Neuronal stem cell (in vitro differentiated cells): ENCODE data around the gene REXO1.

Experiments used
- DNase-seq: peaks from one replicate; pipeline ENCODE4 v3.0.0-alpha.2; 2013; ENCODE audit warnings: low spot score
- H2AFZ ChIP-seq: one replicate; pipeline ENCODE4 v1.6.1; 2013; ENCODE audit warnings: mild to moderate bottlenecking, low read length, inconsistent platforms
- H2AK5ac ChIP-seq: 2 replicates; pipeline ENCODE4 v1.6.1; 2013; ENCODE audit warnings: low read depth, mild to moderate bottlenecking, inconsistent platforms, low read length, moderate library complexity, mixed read lengths
- H2BK120ac ChIP-seq: 2 replicates; pipeline ENCODE4 v1.6.1; 2013; ENCODE audit warnings: low read depth, mild to moderate bottlenecking, inconsistent platforms, low read length, moderate library complexity, mixed read lengths
- H2BK12ac ChIP-seq: one replicate; pipeline ENCODE4 v1.6.1; 2013; ENCODE audit warnings: low read length, inconsistent platforms
- H2BK15ac ChIP-seq: 2 replicates; pipeline ENCODE4 v1.6.1; 2013; ENCODE audit warnings: mild to moderate bottlenecking, low read length, inconsistent platforms, mixed read lengths
- H2BK5ac ChIP-seq: one replicate; pipeline ENCODE4 v1.6.1; 2013; ENCODE audit warnings: inconsistent platforms, mild to moderate bottlenecking, low read length, moderate library complexity
- H3K14ac ChIP-seq: one replicate; pipeline ENCODE4 v1.6.1; 2013; ENCODE audit warnings: low read length, inconsistent platforms
- H3K18ac ChIP-seq: 2 replicates; pipeline ENCODE4 v1.6.1; 2013; ENCODE audit warnings: low read length, inconsistent platforms
- H3K23ac ChIP-seq: 2 replicates; pipeline ENCODE4 v1.6.1; 2013; ENCODE audit warnings: low read depth, mild to moderate bottlenecking, mixed read lengths, low read length, inconsistent platforms; ENCODE audit not compliant: poor library complexity
- H3K27ac ChIP-seq: replicated peaks from 3 replicates; pipeline ENCODE4 v1.5.1; 2013; ENCODE audit warnings: low read length, inconsistent platforms
- H3K27me3 ChIP-seq, 3 experiments: 2 replicates each; pipeline ENCODE4 v1.6.1; 2013; ENCODE audit warnings: low read length in 3 of 3, mild to moderate bottlenecking in 2 of 3, inconsistent platforms in 1 of 3, low read depth in 1 of 3, mixed read lengths in 1 of 3, moderate library complexity in 1 of 3; ENCODE audit not compliant: control insufficient read depth in 3 of 3, insufficient read depth in 3 of 3
- H3K36me3 ChIP-seq, 2 donors: replicated peaks in 1 of 2; 2 replicates each; pipeline ENCODE4 v1.6.1; 2013; ENCODE audit warnings: low read length in 2 of 2; ENCODE audit not compliant: control insufficient read depth in 2 of 2, insufficient read depth in 2 of 2
- H3K4ac ChIP-seq: 2 replicates; pipeline ENCODE4 v1.6.1; 2013; ENCODE audit warnings: inconsistent platforms, mild to moderate bottlenecking, low read length, moderate library complexity
- H3K4me1 ChIP-seq, 2 donors: 1 replicate in 1 of 2; 2 replicates in 1 of 2; pipeline ENCODE4 v1.6.1; 2013; ENCODE audit warnings: low read length in 2 of 2, low read depth in 1 of 2; ENCODE audit not compliant: control insufficient read depth in 2 of 2, insufficient read depth in 1 of 2
- H3K4me2 ChIP-seq: one replicate; pipeline ENCODE4 v1.6.1; 2013; ENCODE audit warnings: mild to moderate bottlenecking, low read length, inconsistent platforms; ENCODE audit not compliant: insufficient read depth, poor library complexity, severe bottlenecking
- H3K4me3 ChIP-seq, 2 donors: 2 replicates each; pipeline ENCODE4 v1.5.1; 2013; ENCODE audit warnings: low read length in 2 of 2, mild to moderate bottlenecking in 2 of 2, inconsistent platforms in 1 of 2, moderate library complexity in 1 of 2
- H3K79me1 ChIP-seq: one replicate; pipeline ENCODE4 v1.6.1; 2013; ENCODE audit warnings: low read depth, mild to moderate bottlenecking, inconsistent platforms, low read length, moderate library complexity
- H3K9ac ChIP-seq: one replicate; pipeline ENCODE4 v1.6.1; 2013; ENCODE audit warnings: mild to moderate bottlenecking, low read depth, low read length, inconsistent platforms; ENCODE audit not compliant: poor library complexity
- H3K9me3 ChIP-seq, 2 donors: replicated peaks in 1 of 2; 2 replicates each; pipeline versions ENCODE3 to v1.6.1; 2013; ENCODE audit warnings: low read length in 2 of 2, mild to moderate bottlenecking in 2 of 2, inconsistent platforms in 1 of 2, low read depth in 1 of 2, mixed read lengths in 1 of 2, moderate library complexity in 1 of 2; ENCODE audit not compliant: control insufficient read depth in 2 of 2, insufficient read depth in 1 of 2
- H4K8ac ChIP-seq: one replicate; pipeline ENCODE4 v1.6.1; 2013; ENCODE audit warnings: low read depth, mild to moderate bottlenecking, inconsistent platforms, low read length, moderate library complexity
- H4K91ac ChIP-seq: one replicate; pipeline ENCODE4 v1.6.1; 2013; ENCODE audit warnings: low read length, low read depth, mild to moderate bottlenecking, inconsistent platforms; ENCODE audit not compliant: poor library complexity
- WGBS, 2 donors: extraction: QIAGEN DNeasy Blood & Tissue Kit; methylation state at CpG; one replicate each; pipeline ENCODE4 v1.1.7; 2013; ENCODE audit warnings: missing lambda C conversion rate in 2 of 2, mixed read lengths in 1 of 2; ENCODE audit not compliant: insufficient read length in 2 of 2, insufficient replicate concordance in 1 of 2; ENCODE audit errors: extremely low coverage in 2 of 2; 5-methylcytosine and 5-hydroxymethylcytosine counted together

Gene REXO1

DNA sequence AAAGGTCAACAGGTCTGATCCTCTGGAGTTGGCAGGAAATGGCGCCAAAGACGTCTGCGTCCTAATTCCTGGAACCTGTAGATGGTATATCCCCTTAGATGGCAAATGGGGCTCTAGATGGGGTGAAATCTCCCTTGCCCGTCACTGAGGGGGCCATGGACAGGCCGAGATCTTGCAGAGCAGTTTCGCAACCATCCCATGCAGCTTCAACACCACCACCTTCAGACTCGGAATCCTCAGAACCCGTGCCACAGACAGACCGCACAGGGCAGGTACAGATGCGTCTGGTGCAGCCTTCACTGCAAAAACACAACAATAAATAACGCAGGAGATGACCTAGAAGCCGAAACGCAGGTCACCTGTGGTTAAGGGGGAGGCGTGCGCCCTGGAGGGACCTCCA lies 17.7 kb downstream of the REXO1 start:
- Histone ChIP-seq H3K4me3 (no peak overlapping the region), H3K27me3 (no peaks in the 10 kb centered on the region), H2AK5ac (no peak overlapping the region), H3K9me3 (peaks cover 0 to 1% of the 10 kb centered on the region in 2 donors), H3K27ac (no peak overlapping the region), H3K23ac (no peak overlapping the region), H4K91ac (no peak overlapping the region), H2AFZ (no peak overlapping the region), H2BK5ac (no peak overlapping the region), H2BK120ac (no peak overlapping the region), H3K18ac (no peak overlapping the region), H3K36me3 (peaks cover 9 to 42% of the 10 kb centered on the region in 2 donors), H4K8ac (no peak overlapping the region), H3K4me2 (no peak overlapping the region), H3K4me1 (peaks cover 3 to 11% of the 10 kb centered on the region in 2 donors), H3K4ac (no peak overlapping the region), H2BK15ac (no peak overlapping the region), H3K14ac (no peak overlapping the region), H3K79me1 (peaks cover 25% of the 10 kb centered on the region), H3K9ac (no peak overlapping the region), H2BK12ac (no peak overlapping the region)
- no peak for DNase-seq
- no CpG with 5 or more reads among the region's 15 CpGs for WGBS, 2 donors

DNA sequence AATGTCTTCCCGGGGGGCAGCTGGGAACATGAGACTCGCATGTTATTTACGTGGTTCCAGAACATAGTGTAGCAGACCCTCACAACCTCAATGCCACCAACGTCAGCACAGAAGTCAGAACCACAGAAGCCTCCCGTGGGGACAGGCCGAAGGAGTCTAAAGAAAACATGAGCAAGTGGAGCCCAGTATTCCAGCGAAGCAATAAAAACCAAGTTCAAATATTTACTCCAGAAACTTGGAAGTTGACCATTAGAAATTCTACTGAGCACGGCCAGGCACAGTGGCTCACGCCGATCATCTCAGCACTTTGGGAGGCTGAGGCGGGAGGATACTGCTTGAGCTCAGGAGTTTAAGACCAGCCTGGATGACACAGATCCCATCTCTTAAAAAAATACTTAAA lies 18.3 kb downstream of the REXO1 start:
- Histone ChIP-seq H4K8ac (no peak overlapping the region), H3K36me3 (peaks cover 9 to 43% of the 10 kb centered on the region in 2 donors), H2BK15ac (no peak overlapping the region), H4K91ac (no peak overlapping the region), H3K18ac (no peak overlapping the region), H2BK5ac (no peak overlapping the region), H3K4me1 (peaks cover 3 to 11% of the 10 kb centered on the region in 2 donors), H3K27me3 (no peaks in the 10 kb centered on the region), H2AK5ac (no peak overlapping the region), H3K4me2 (no peak overlapping the region), H3K9ac (no peak overlapping the region), H2BK12ac (no peak overlapping the region), H3K14ac (no peak overlapping the region), H2AFZ (no peak overlapping the region), H3K4ac (no peak overlapping the region), H3K4me3 (no peak overlapping the region), H3K23ac (no peak overlapping the region), H3K79me1 (peaks cover 25% of the 10 kb centered on the region), H2BK120ac (no peak overlapping the region), H3K9me3 (peaks cover 0 to 1% of the 10 kb centered on the region in 2 donors), H3K27ac (no peak overlapping the region)
- WGBS, 2 donors, result no CpG with 5 or more reads among the region's 11 CpGs
- DNase-seq, result no peak

DNA sequence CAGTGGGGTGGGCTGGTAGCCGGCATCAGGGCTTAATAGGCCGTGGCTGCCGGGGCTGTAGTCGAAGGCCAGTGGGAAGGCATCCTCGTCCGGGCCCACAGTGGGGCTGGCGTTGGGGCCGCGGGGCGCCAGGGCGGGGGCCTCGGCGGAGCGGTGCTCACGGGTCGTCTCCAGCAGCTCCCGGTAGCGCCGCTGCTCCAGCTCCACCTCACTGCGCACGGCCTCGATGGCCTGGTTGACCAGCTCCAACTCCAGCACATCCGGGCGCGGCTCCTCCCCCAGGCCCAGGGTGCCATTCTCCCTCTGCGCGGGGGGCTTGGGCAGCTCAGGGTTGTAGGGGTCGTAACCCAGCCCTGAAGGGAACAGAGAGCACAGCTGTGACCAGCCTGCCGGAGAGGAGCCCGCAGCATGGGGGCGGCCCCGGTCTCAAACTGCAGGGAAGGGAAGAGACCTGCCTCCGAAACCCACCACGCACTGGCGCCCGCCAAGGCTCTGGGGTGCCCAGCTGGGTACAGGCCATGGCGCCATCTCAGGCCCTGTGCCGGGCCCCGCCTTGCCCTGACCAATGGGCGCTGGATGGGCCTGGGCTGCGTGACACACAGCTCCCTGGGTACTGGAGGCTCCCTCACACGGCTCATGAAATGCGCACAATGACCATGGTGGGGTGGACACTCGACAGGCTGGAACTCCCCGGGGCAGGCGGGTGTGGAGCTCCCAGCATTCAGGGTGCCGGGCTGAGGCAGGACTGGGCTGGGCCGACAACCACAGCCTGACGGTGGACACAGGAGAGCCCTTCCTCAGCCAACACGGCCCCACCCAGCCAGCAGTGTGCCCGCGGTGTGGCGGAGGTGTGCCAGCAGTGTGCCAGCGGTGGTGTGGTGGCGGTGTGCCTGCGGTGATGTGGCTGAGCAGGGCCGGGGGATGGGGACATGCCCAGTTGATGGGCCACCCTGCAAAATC lies 19.7 kb downstream of the REXO1 start:
- no peak overlapping the region for H2AFZ ChIP-seq
- no peak overlapping the region for H3K4me2 ChIP-seq
- no peak overlapping the region for H2BK120ac ChIP-seq
- H3K23ac ChIP-seq, result peak overlapping the region; percentile 91
- H2BK15ac ChIP-seq, result no peak overlapping the region
- H3K4me3 ChIP-seq, result no peak overlapping the region
- H3K4ac ChIP-seq, result peak overlapping the region; percentile 66
- H4K8ac ChIP-seq, result no peak overlapping the region
- H2AK5ac ChIP-seq, result no peak overlapping the region
- peaks cover 27% of the 10 kb centered on the region for H3K79me1 ChIP-seq
- H3K9me3 ChIP-seq, result peaks cover 0 to 1% of the 10 kb centered on the region in 2 donors
- H3K27ac ChIP-seq, result no peak overlapping the region
- H3K36me3 ChIP-seq, result peaks cover 12 to 56% of the 10 kb centered on the region in 2 donors
- no peak overlapping the region for H3K18ac ChIP-seq
- WGBS, 2 donors, result no CpG with 5 or more reads among the region's 57 CpGs
- no peaks in the 10 kb centered on the region for H3K27me3 ChIP-seq
- peak overlapping the region; percentile 70 for H3K9ac ChIP-seq
- no peak overlapping the region for H2BK5ac ChIP-seq
- peak overlapping the region; percentile 41 for H2BK12ac ChIP-seq
- peak overlapping the region; percentile 71 for H3K14ac ChIP-seq
- no peak overlapping the region for H4K91ac ChIP-seq
- DNase-seq, result no peak
- H3K4me1 ChIP-seq, result peaks cover 3 to 11% of the 10 kb centered on the region in 2 donors

DNA sequence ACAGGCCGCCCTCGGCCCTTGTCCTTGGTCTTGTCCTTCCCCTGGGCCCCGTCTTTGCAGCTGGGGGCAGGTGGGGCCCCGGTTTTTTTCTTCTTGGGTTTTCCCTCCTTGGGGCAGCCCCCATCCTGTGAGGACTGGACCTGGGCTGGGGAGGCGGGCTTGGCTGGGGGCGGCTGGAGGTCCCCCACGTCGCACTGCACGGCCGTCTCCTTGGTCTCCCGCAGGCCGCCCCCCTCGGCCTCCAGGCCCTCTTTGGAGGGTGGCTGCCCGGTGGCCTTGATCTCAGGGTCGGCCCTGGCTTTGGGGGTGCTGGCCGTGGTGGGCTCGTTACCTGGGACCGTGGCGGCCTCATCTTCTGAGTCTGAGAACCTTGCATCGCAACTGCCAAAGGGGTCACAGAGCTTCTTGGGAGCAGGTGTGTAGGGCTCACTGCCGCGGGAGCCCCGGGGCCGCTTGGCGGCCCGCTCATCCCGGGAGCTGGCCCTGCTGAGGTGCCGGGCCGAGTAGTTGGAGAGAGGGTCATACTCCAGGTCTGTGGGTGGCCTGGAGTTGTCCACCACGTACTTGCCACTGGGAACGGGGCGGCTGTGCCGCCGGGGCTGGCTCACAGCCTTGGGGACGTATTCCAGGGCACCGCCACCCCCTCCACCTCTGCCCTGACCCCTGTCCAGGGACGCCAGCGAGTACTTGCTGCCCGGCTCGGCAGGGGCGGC lies 20.6 kb downstream of the REXO1 start:
- H3K36me3 ChIP-seq, result peaks cover 14 to 64% of the 10 kb centered on the region in 2 donors

More for the DNA sequence above, 20.6 kb downstream of the REXO1 start:
- Histone ChIP-seq H2BK12ac (no peak overlapping the region), H3K18ac (no peak overlapping the region), H2AFZ (no peak overlapping the region), H3K23ac (peak overlapping the region; percentile 55), H3K27ac (no peak overlapping the region), H3K4me3 (no peak overlapping the region), H3K14ac (no peak overlapping the region), H4K8ac (no peak overlapping the region), H3K4ac (peak overlapping the region; percentile 66), H3K4me2 (no peak overlapping the region), H4K91ac (no peak overlapping the region), H2AK5ac (peak overlapping the region; percentile 75), H2BK5ac (no peak overlapping the region), H2BK15ac (no peak overlapping the region), H3K9me3 (peaks cover 0 to 1% of the 10 kb centered on the region in 2 donors), H3K4me1 (peaks cover 3 to 11% of the 10 kb centered on the region in 2 donors), H2BK120ac (no peak overlapping the region), H3K79me1 (peaks cover 25% of the 10 kb centered on the region), H3K9ac (no peak overlapping the region), H3K27me3 (no peaks in the 10 kb centered on the region)
- DNase-seq, result no peak
- WGBS, 2 donors, result no CpG with 5 or more reads among the region's 41 CpGs
